Measurements from ENCODE around the gene MAD2L1. TPM values are rescaled to one million over a fixed set of nuclear protein-coding genes. Genes with fewer than 3 reads are reported as not detected.
A peak's percentile ranks its signal among the peaks of the same experiment; 100 is the strongest.

The MAD2L1 gene
- total RNA-seq, 2 donors from 2014 or later: 0.14 to 0.49 TPM

GRCh38 chr4:120052856-120053255, 13.8 kb downstream of the MAD2L1 start:
- DNase-seq (ENCODE audit: low spot score) (peak; percentile 86), ATAC-seq (ENCODE audit: insufficient number of reproducible peaks, low FRiP score, low read depth) (peak; percentile 82)
- H3K27ac ChIP-seq: peak overlapping the region; percentile 35 to 85
- no peaks in the 10 kb centered on the region for H3K27me3 ChIP-seq (replicated peaks; ENCODE audit: insufficient read depth)
- H3K4me1 ChIP-seq (ENCODE audit: control insufficient read depth in 1 of 2, low read depth in 2 of 2): peaks cover 15 to 41% of the 10 kb centered on the region in 2 donors
- TF ChIP-seq CTCF (IDR thresholded peaks at IDR 0.05): no peak
- no peaks in the 10 kb centered on the region for H3K36me3 ChIP-seq
- no peak overlapping the region for H3K4me3 ChIP-seq
- no peaks in the 10 kb centered on the region for H3K9me3 ChIP-seq

GRCh38 chr4:120051253-120051652, 15.4 kb downstream of the MAD2L1 start:
- Histone ChIP-seq H3K36me3 (no peaks in the 10 kb centered on the region), H3K9me3 (no peaks in the 10 kb centered on the region), H3K4me1 (ENCODE audit: control insufficient read depth in 1 of 2, low read depth in 2 of 2) (peaks cover 15 to 41% of the 10 kb centered on the region in 2 donors), H3K4me3 (no peak overlapping the region), H3K27ac (no peak overlapping the region), H3K27me3 (replicated peaks; ENCODE audit: insufficient read depth) (no peaks in the 10 kb centered on the region)
- DNase-seq (ENCODE audit: low spot score) (no peak), ATAC-seq (ENCODE audit: insufficient number of reproducible peaks, low FRiP score, low read depth) (no peak)
- no peak for TF ChIP-seq CTCF (IDR thresholded peaks at IDR 0.05)

GRCh38 chr4:120049732-120050494, 16.7 kb downstream of the MAD2L1 start:
- Histone ChIP-seq H3K36me3 (no peaks in the 10 kb centered on the region), H3K27ac (peak overlapping the region; percentile 81 to 93), H3K4me1 (ENCODE audit: control insufficient read depth in 1 of 2, low read depth in 2 of 2) (peaks cover 10 to 32% of the 10 kb centered on the region in 2 donors), H3K9me3 (no peaks in the 10 kb centered on the region), H3K27me3 (replicated peaks; ENCODE audit: insufficient read depth) (no peaks in the 10 kb centered on the region), H3K4me3 (peak overlapping the region; percentile 70)
- peak; percentile 89 for TF ChIP-seq CTCF (IDR thresholded peaks at IDR 0.05)
- DNase-seq (ENCODE audit: low spot score) (peak; percentile 81), ATAC-seq (ENCODE audit: insufficient number of reproducible peaks, low FRiP score, low read depth) (peak; percentile 74)

GRCh38 chr4:120043828-120044227, 22.8 kb downstream of the MAD2L1 start:
- no peak for DNase-seq (ENCODE audit: low spot score)
- Histone ChIP-seq H3K4me1 (ENCODE audit: control insufficient read depth in 1 of 2, low read depth in 2 of 2) (peaks cover 0 to 1% of the 10 kb centered on the region in 2 donors), H3K27me3 (replicated peaks; ENCODE audit: insufficient read depth) (no peaks in the 10 kb centered on the region), H3K4me3 (no peak overlapping the region), H3K9me3 (peaks cover 10% of the 10 kb centered on the region), H3K36me3 (no peaks in the 10 kb centered on the region), H3K27ac (no peak overlapping the region)
- no peak for ATAC-seq (ENCODE audit: insufficient number of reproducible peaks, low FRiP score, low read depth)
- TF ChIP-seq CTCF (IDR thresholded peaks at IDR 0.05): no peak

- no peak for ATAC-seq (ENCODE audit: insufficient number of reproducible peaks, low FRiP score, low read depth)
- H3K27me3 ChIP-seq (replicated peaks; ENCODE audit: insufficient read depth): no peaks in the 10 kb centered on the region
- no peaks in the 10 kb centered on the region for H3K4me1 ChIP-seq (ENCODE audit: control insufficient read depth in 1 of 2, low read depth in 2 of 2)
- no peak for DNase-seq (ENCODE audit: low spot score)
- no peak overlapping the region for H3K4me3 ChIP-seq
- H3K9me3 ChIP-seq: no peaks in the 10 kb centered on the region
- H3K36me3 ChIP-seq: no peaks in the 10 kb centered on the region
- no peak overlapping the region for H3K27ac ChIP-seq
- no peak for TF ChIP-seq CTCF (IDR thresholded peaks at IDR 0.05)
Observed at GRCh38 chr4:120037411-120037810, 29.2 kb downstream of the MAD2L1 start.

All from thoracic aorta (tissue), 2 donors.